Calu3 (cell line): ENCODE results near the gene FUCA1. TPM values are rescaled to one million over a fixed set of nuclear protein-coding genes. Genes with fewer than 3 reads are reported as not detected.
A peak's percentile ranks its signal among the peaks of the same experiment; 100 is the strongest.

Experiments
- BruUV-seq: library from RNA; stranded (reverse); fragments of 400-500 nt; replicated peaks from 2 replicates; lab custom pipeline; 2021; lab: Mats Ljungman, UMichigan
- CTCF ChIA-PET: fragments of 300-600 bp; sonication (Branson Sonifier 250); formaldehyde crosslinking; loops from one replicate; lab custom pipeline; 2022; ENCODE audit warnings: antibody characterized with exemption; lab: Charles Lee
- DNase-seq: peaks from one replicate; pipeline ENCODE4 v3.0.0; 2022
- H3K27ac Mint-ChIP-seq: one replicate; pipeline ENCODE4 v1.8.0; 2022; ENCODE audit warnings: mixed read lengths; ENCODE audit not compliant: unreplicated experiment
- H3K27me3 Mint-ChIP-seq: one replicate; pipeline ENCODE4 v1.8.0; 2022; ENCODE audit warnings: mixed read lengths; ENCODE audit not compliant: unreplicated experiment
- H3K36me3 Mint-ChIP-seq: one replicate; pipeline ENCODE4 v1.8.0; 2022; ENCODE audit warnings: mild to moderate bottlenecking, moderate library complexity, mixed read lengths; ENCODE audit not compliant: insufficient read depth, unreplicated experiment
- H3K4me1 Mint-ChIP-seq: one replicate; pipeline ENCODE4 v1.8.0; 2022; ENCODE audit warnings: mild to moderate bottlenecking, low read depth, mixed read lengths; ENCODE audit not compliant: unreplicated experiment
- H3K4me3 Mint-ChIP-seq: one replicate; pipeline ENCODE4 v1.8.0; 2022; ENCODE audit warnings: mild to moderate bottlenecking, low read depth, moderate library complexity, mixed read lengths; ENCODE audit not compliant: unreplicated experiment
- H3K9me3 Mint-ChIP-seq: one replicate; pipeline ENCODE4 v1.8.0; 2022; ENCODE audit warnings: low read depth, mixed read lengths; ENCODE audit not compliant: unreplicated experiment
- CTCF ChIP-seq: fragments of 200-600 bp; IDR thresholded peaks from one replicate; pipeline ENCODE4 v1.8.0; 2022; ENCODE audit warnings: antibody characterized with exemption; ENCODE audit not compliant: unreplicated experiment
- intact Hi-C: fragments of 100-400 bp; cut with micrococcal nuclease; formaldehyde crosslinking; loops from one replicate; pipeline ENCODE4 v1.10.0; 2022; ENCODE audit not compliant: unreplicated experiment
- total RNA-seq: library from RNA; stranded (reverse); gene quantifications from 2 replicates; pipeline ENCODE4 v1.2.3, GENCODE V29; 2022

FUCA1 gene
- total RNA-seq, 1 experiment from 2014 or later: 17.2 TPM

- Mint-ChIP-seq H3K36me3 (peaks cover 5% of the 10 kb centered on the region), H3K4me3 (no peak overlapping the region), H3K27me3 (no peaks in the 10 kb centered on the region), H3K9me3 (no peaks in the 10 kb centered on the region), H3K27ac (no peak overlapping the region), H3K4me1 (no peaks in the 10 kb centered on the region)
- CTCF ChIA-PET: interaction anchor here (0.7 to 2.4 kb wide), 3 partner anchors 18 to 106 kb away, joined by 3 to 12 read pairs (median 3); no protein-coding TSS in a partner anchor
- DNase-seq: peak; percentile 45
- peak; percentile 20 for TF ChIP-seq CTCF
- intact Hi-C loops: loop anchor here (10.0 kb wide), 1 partner anchor 54 kb away; the partner anchor contains the start of gene FUCA1
- BruUV-seq: no TSS peak
Observed at GRCh38 chr1:23810818-23811540, 57.1 kb downstream of the FUCA1 start.

- H3K9me3 Mint-ChIP-seq: no peaks in the 10 kb centered on the region
- no peaks in the 10 kb centered on the region for H3K4me1 Mint-ChIP-seq
- peak; percentile 79 for DNase-seq
- intact Hi-C loops: loop anchor here (10.0 kb wide), 2 partner anchors 55 to 335 kb away; partner anchors contain the start of genes FUCA1 and IL22RA1
- peak; percentile 70 for TF ChIP-seq CTCF
- H3K27me3 Mint-ChIP-seq: no peaks in the 10 kb centered on the region
- no peak overlapping the region for H3K4me3 Mint-ChIP-seq
- H3K27ac Mint-ChIP-seq: no peak overlapping the region
- H3K36me3 Mint-ChIP-seq: peaks cover 5% of the 10 kb centered on the region
- no TSS peak for BruUV-seq
- CTCF ChIA-PET: interaction anchor here (1.4 to 2.4 kb wide), 3 partner anchors 10 to 107 kb away, joined by 3 to 12 read pairs (median 5); no protein-coding TSS in a partner anchor
Observed at GRCh38 chr1:23809751-23810171, 58.3 kb downstream of the FUCA1 start.

GRCh38 chr1:23807453-23807852 is 60.6 kb downstream of the FUCA1 start:
- H3K36me3 Mint-ChIP-seq: peaks cover 5% of the 10 kb centered on the region
- no peak overlapping the region for H3K27ac Mint-ChIP-seq
- intact Hi-C loops: loop anchor here (10.0 kb wide), 1 partner anchor 337 kb away; the partner anchor contains the start of gene IL22RA1
- DNase-seq: no peak
- no peak for TF ChIP-seq CTCF
- H3K4me3 Mint-ChIP-seq: no peak overlapping the region
- no TSS peak for BruUV-seq
- H3K4me1 Mint-ChIP-seq: no peaks in the 10 kb centered on the region
- no peaks in the 10 kb centered on the region for H3K9me3 Mint-ChIP-seq
- no peaks in the 10 kb centered on the region for H3K27me3 Mint-ChIP-seq
- CTCF ChIA-PET: no interaction called here

- no peak for DNase-seq
- Mint-ChIP-seq H3K36me3 (peaks cover 7% of the 10 kb centered on the region), H3K27ac (no peak overlapping the region), H3K4me1 (no peaks in the 10 kb centered on the region), H3K9me3 (no peaks in the 10 kb centered on the region), H3K4me3 (no peak overlapping the region), H3K27me3 (no peaks in the 10 kb centered on the region)
- intact Hi-C loops: loop anchor here (10.0 kb wide), 1 partner anchor 339 kb away; the partner anchor contains the start of gene IL22RA1
- CTCF ChIA-PET: no interaction called here
- TF ChIP-seq CTCF: no peak
- no TSS peak for BruUV-seq
Observed at GRCh38 chr1:23806280-23806679, 61.8 kb downstream of the FUCA1 start.
